GM10847 (cell line): ENCODE results near the gene RTL9.

Experiments used
- POLR2A ChIP-seq: IDR thresholded peaks from 2 replicates; pipeline ENCODE4 v1.6.1; 2011; ENCODE audit not compliant: insufficient read length; ENCODE audit errors: extremely low read depth

RTL9 gene

DNA sequence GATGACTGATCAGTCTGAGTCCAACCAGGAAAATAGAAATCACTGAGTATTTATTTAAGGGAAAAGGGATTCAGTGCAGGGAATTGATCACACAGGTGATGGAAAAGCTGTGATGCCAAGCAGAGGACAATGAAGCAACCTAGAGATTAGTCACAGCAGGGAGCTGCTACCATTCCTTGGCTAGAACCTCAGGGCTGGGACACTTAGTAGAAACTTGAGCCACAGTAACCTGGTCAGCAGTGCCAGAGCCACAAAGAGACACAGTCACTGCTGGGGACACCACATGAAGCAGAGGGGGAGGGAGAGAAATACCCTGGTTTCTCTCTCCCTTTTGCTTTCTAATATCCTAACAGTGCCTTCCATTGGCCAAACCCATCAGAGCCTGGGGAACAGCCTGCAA is 38.7 kb downstream of the RTL9 start:
- no peak for TF ChIP-seq POLR2A

DNA sequence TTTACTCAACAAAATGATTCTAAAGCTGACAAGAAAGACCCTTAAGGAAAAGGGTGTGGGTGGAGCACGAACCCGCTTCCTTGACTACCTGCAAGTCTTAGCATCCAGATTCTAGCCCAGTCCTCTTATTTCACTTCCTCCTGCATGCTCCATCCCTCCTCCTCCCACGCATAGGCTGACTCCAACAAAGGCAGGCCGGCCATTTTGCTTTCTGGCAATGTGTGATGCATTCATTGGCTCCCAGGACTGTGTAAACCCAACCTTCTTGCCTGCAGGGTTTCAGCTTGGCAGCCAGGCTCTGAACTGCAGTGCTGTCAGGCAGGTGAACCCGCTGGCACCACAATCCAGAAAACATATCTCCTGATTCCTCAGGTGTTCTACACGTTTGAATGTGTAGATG is 39.3 kb downstream of the RTL9 start:
- no peak for TF ChIP-seq POLR2A

DNA sequence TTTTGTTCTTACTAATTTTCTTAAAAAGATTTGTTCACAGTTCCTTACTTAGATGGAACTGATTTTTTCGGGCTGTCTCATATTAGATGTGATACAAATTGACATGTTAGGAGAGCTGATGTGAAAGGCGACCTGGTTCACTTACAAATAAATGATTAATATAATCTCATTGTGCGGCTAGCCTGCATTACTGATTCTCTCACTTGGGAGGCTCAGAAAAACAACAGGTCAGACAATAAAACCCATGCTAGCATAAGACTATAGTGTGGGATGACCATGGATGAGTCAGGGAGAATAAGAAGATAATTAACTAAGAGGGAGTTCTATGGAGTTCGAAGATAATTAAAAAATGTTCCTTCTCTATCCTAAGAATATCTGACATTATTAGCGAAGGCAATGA is 40.8 kb downstream of the RTL9 start:
- TF ChIP-seq POLR2A = no peak

DNA sequence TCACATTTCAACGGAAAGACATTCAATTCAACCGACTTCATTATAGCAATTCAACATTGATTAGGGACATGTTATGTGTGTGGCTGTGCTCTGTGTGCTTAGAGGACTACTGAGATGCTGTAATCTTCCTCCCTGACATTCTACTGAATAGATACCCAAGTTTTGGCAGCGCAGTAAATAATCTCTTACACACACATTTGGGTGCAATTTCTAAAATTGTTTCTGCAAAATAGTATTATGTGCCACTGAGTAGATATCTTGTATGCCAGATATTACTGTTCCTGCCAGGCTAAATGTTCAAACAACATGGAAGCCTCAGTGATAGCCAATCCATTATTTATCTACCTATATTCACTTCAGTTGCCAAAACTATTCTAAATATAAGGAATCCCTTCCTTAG is 41.3 kb downstream of the RTL9 start:
- no peak for TF ChIP-seq POLR2A

DNA sequence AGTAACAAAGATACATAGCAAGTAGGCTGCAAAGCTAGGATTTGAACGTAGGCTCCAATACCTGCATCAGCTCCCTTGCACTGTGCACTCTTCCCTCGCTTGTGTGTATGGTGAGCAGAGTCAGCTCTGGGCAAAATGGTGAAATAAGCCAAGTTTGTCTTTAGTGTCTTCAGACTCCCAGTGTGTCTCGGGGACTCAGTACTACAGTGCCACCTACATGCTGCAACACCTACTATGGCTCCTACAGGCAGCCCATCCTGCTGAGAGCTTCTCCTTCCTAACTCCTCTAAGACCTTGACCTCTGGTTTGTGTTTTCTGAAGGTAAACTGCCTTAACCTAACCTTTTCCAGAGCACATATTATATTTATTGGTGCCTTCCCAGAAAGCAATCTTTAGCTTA is 42.5 kb downstream of the RTL9 start:
- TF ChIP-seq POLR2A = no peak

DNA sequence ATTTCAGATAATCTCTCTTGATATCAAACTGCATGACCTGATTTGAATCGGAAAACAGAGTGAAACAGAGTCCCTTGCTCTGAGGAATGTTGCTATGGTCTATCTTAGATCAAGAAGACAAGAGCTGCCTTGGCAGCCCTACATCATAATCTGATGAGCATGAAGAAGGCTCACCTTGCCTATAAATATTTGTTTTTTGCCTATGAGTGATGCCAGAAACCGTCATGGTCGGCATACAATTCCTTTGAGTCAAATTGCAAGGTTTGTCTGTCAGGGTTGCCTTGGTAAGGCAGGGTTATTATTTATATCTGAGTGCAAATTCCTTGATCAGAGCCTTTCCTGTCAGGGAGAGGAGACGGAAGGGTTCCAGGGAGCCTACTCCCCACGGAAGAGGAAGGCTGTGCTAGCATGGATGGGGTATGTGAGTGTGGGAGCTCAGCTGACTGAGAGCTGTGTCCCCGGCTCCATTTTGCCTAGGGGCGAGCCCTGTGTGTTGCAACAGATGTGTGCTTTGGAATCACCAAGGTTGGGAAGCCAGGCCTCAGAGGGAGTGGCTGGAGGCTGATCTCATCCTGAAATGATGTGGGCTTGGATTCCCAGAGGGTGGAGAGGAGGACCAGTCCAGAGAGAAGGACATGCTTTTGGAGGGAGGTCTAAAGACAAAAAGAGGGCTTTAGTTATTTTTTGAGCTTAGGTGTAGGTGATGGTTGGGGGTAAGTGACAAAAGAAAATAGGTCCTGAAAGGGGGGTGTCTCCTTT is 43.6 kb downstream of the RTL9 start:
- no peak for TF ChIP-seq POLR2A

DNA sequence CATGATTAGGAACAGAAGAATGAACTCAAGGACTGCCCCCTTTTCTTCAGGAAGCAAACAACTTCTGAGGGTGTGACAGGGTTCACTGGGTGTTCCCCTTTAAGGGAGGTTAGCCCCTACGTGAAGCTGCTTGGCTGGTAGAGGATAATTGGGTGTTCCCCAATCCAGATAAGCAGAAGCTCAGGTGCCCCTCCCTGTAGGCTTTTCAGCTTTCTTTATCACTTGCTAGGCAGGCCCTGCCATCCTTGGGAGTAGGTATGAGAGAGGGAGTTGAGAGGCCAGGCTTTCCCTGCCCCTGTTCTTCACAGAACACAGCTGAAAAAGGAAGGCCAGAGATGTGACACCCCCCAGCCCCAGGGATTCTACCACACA is 44.2 kb downstream of the RTL9 start:
- no peak for TF ChIP-seq POLR2A

DNA sequence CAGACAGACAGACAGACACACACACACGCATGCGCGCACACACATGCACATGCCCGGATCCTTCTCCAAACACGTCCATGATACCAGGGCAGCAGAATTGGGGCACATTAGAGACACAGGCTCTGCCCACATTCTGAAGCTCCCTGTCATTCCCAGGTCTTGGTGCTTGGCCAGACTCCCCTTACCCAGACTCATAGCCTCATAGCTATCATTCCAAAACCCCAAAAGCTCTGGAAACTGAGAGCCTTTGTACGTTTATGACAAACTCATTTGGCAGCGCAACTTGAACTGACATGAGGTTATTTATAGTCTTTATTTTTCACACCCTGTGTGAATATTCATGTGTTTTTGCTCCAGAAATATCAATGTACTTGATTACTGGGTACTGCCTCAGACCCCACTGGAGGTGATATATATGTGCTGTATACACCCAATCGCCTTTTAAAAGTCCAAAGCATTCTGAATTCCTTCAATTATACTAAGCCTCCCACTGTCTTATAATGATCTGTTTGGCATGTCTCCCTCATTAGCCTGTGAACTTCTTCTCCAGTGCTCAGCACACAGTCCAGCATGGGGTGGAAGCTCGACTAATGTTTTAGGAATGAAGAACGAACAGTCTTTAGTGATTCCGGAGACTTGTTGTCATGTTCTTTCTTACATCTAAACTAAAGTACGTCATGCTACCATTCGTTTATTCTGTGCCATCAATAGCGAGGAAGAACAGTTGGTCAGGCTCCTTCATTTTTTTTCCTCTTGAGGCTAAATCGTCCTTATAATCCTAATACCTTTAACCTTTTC is 45.0 kb downstream of the RTL9 start:
- TF ChIP-seq POLR2A = no peak

DNA sequence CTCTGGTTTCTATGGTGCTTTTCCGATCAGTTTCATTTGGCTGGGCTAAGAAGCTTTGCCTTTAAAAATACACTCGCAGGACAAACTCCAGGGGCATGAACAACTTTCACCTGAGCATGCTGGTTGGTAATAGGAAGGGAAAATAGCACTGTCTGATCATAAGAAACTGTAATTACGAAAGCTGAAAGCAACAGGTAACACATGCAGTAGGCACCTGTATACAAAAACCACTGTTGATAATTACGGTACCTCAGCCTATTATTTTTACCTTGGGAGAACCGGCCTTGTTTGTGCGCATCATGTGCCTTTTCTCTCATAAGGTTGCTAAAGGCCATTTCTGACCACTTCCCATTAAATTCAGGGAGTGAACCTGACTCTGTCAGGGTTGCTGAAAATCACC is 45.7 kb downstream of the RTL9 start:
- TF ChIP-seq POLR2A = no peak

DNA sequence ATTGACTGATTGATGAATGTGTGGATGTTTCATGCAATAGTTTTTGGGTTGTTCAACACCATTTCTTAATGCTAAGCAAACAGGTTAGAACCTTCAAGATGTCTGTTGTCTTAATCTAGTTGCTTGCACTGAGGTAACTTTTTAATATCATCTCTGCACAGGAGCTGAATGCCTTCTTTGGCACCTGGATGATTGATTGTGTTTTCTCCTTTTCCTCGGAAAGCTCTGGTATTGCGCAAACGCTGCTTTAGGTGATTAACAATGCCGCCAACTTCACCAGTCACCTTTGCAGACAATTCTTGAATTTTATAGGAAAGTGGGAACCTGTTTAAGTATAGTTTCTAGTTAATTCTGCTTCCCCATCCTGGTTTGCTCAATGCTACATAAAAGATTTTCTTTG is 48.2 kb downstream of the RTL9 start:
- TF ChIP-seq POLR2A = no peak

DNA sequence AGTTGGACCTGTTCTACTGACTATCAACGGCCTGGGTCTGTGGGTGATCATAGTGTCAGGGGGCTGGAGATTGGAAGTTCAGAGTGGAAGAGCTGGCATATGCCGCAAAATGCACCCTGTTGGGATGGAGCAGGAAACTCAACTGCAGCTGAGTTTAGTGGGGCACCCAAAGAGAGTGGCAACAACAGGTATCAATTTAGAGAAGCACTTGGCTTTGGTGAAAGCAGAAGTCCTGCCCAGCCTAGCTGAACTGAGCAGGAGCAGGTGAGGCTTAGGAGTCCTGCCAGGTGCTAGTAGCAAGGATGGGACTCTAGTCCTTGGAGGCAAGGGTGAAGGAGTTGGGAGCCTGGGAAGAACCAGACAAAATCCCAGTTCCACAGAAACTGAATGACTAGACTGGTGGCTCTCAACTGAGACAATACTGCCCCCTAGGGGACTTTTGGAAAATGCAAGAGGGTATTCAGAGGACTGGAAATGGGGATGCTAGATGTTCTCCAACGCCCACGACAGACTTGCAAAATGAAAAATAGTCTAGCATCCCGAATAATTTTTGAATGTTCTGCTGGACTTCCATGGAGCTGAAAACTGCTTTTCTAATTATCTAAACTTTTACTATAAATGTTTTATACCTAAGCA is 49.4 kb downstream of the RTL9 start:
- TF ChIP-seq POLR2A = no peak
